GM12875 (cell line): ENCODE results near the gene FBLN2.

Source experiments
- H3K4me3 ChIP-seq: one replicate; pipeline ENCODE4 v1.5.1; 2011; ENCODE audit warnings: low read depth, low read length, control low read depth
- CTCF ChIP-seq: IDR thresholded peaks from 2 replicates; pipeline ENCODE4 v1.5.1; 2011; ENCODE audit warnings: low read depth, mild to moderate bottlenecking, control low read depth, inconsistent platforms, low read length, moderate library complexity, borderline replicate concordance; ENCODE audit not compliant: insufficient read depth

Gene FBLN2

GRCh38 chr3:13673207-13673606, 124.3 kb downstream of the FBLN2 start:
- TF ChIP-seq CTCF, result peak; percentile 35; the same call in 1 of the 2 replicates
- H3K4me3 ChIP-seq, result no peak overlapping the region

GRCh38 chr3:13674538-13675185, 125.7 kb downstream of the FBLN2 start:
- TF ChIP-seq CTCF, result no peak
- H3K4me3 ChIP-seq, result no peak overlapping the region

DNA sequence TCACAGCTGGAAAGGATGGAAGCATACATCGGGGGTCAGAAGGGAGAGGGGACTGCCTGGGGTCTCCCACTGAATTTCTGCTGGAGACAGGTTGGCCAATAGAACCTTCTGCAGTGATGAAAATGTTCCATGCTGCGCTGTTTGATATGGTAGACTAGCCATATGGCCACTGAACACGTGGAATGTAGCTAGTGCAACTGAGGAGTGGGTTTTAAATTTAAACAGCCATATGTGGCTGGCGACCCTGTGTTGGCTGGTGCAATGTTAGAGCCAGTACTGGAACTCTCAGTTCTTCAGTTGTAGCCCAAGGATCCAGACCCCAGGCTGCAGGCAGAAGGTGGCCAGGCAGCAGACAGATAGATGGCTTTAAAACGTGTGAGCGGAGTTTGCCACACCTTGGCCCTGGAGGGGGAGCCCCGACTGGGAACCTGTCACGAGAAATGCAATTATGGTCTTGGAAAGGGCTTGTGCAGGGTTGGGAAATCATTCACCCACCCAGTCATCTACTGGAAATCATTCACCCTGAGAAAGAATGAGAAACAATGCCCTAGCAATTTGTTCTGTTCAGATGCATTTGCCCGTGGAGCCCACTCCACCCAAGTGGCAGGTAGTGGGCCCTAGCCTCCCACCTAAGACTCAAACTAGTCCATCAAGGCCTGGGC, 127.6 kb downstream of the FBLN2 start:
- no peak overlapping the region for H3K4me3 ChIP-seq
- no peak for TF ChIP-seq CTCF

GRCh38 chr3:13677272-13677671, 128.3 kb downstream of the FBLN2 start:
- H3K4me3 ChIP-seq, result no peak overlapping the region
- no peak for TF ChIP-seq CTCF

DNA sequence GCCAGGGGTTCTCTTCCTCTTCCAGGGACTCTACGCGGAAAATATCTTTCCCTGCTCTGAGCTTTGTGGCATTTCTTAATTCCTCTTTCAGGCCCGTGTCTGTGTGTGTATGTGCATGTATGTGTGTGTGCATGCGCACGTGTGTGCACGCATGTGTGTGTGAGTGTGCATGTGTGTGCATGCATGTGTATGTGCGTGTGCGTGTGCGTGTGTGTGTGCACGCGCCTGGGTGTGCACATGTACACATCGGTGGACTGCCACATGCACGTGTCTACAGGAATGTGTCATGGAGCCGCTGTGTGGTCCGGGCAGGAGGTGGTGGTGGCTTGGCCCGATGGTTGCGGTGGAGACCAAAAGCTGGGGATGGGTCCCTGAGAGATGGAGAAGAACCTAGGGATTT, 133.0 kb downstream of the FBLN2 start:
- TF ChIP-seq CTCF, result no peak
- H3K4me3 ChIP-seq, result no peak overlapping the region

GRCh38 chr3:13682331-13683013, 133.5 kb downstream of the FBLN2 start:
- no peak for TF ChIP-seq CTCF
- no peak overlapping the region for H3K4me3 ChIP-seq

- no peak overlapping the region for H3K4me3 ChIP-seq
- no peak for TF ChIP-seq CTCF
These were observed 134.4 kb downstream of the FBLN2 start for GRCh38 chr3:13683288-13683687.
